AG04450 (cell line): ENCODE results near the gene SPAG7. TPM values are rescaled to one million over a fixed set of nuclear protein-coding genes. Genes with fewer than 3 reads are reported as not detected.

Experiments used
- CTCF ChIA-PET: fragments of 300-600, 350-600 bp; formaldehyde crosslinking; extraction: SDS; loops from one replicate; lab custom pipeline; 2022; ENCODE audit warnings: antibody characterized with exemption, inconsistent platforms; lab: Charles Lee
- POLR2A ChIA-PET: fragments of 350-600 bp; formaldehyde crosslinking; extraction: SDS; loops from one replicate; lab custom pipeline; 2021; ENCODE audit warnings: antibody characterized with exemption, inconsistent platforms; lab: Yijun Ruan, JAX
- DNase-seq: peaks from one replicate; pipeline ENCODE4 v3.0.0-alpha.2; 2011; ENCODE audit warnings: low read depth, low spot score
- H3K27ac ChIP-seq: one replicate; pipeline ENCODE4 v1.5.1; 2012; ENCODE audit warnings: low read depth, low read length, control low read depth
- H3K27me3 ChIP-seq: one replicate; pipeline ENCODE4 v1.6.0; 2012; ENCODE audit warnings: low read length; ENCODE audit not compliant: control insufficient read depth, insufficient read depth
- H3K4me3 ChIP-seq: 2 replicates; pipeline ENCODE4 v1.5.1; 2011; ENCODE audit warnings: mild to moderate bottlenecking, low read depth, low read length, control low read depth
- H3K9me3 ChIP-seq: 2 replicates; pipeline ENCODE4 v1.5.1; 2012; ENCODE audit warnings: low read length; ENCODE audit not compliant: control insufficient read depth, insufficient read depth
- CTCF ChIP-seq: IDR thresholded peaks from 2 replicates; pipeline ENCODE4 v1.5.1; 2011; ENCODE audit warnings: low read depth, low read length, control low read depth, inconsistent platforms
- polyA plus RNA-seq: library from polyadenylated mRNA; depleted of rRNA; stranded (reverse); fragments of >200 nt; gene quantifications from 2 replicates; pipeline ENCODE4 v1.2.3, GENCODE V29; 2011

SPAG7 gene
- polyA plus RNA-seq, 1 experiment = 71.1 TPM

GRCh38 chr17:4978726-4979125 is 11.1 kb upstream of the SPAG7 start:
- ChIA-PET CTCF (interaction anchor here (0.9 to 3.5 kb wide), 4 partner anchors 8 to 83 kb away, joined by 3 to 46 read pairs (median 4); no protein-coding TSS in a partner anchor), POLR2A (interaction anchor here (1.0 kb wide), 1 partner anchor 11 kb away, joined by 3 read pairs; the partner anchor contains the start of gene SPAG7)
- H3K27ac ChIP-seq = no peak overlapping the region

GRCh38 chr17:4974115-4974670 is 6.6 kb upstream of the SPAG7 start:
- TF ChIP-seq CTCF = no peak
- Histone ChIP-seq H3K4me3 (no peak overlapping the region), H3K27me3 (no peaks in the 10 kb centered on the region), H3K9me3 (no peaks in the 10 kb centered on the region), H3K27ac (no peak overlapping the region)
- DNase-seq = no peak
- ChIA-PET CTCF (interaction anchor here (1.0 to 1.6 kb wide), 2 partner anchors 14 to 65 kb away, joined by 3 to 5 read pairs; partner anchors contain the start of gene CAMTA2), POLR2A (interaction anchor here (0.5 to 1.3 kb wide), 3 partner anchors 14 to 276 kb away, joined by 3 to 4 read pairs (median 3); partner anchors contain the start of gene CAMTA2)

More at GRCh38 chr17:4978726-4979125, 11.1 kb upstream of the SPAG7 start:
- no peak for TF ChIP-seq CTCF
- Histone ChIP-seq H3K9me3 (no peaks in the 10 kb centered on the region), H3K27me3 (no peaks in the 10 kb centered on the region), H3K4me3 (no peak overlapping the region)
- no peak for DNase-seq

- POLR2A ChIA-PET = interaction anchor here (0.5 kb wide), 1 partner anchor 275 kb away, joined by 3 read pairs; no protein-coding TSS in a partner anchor
- Histone ChIP-seq H3K9me3 (no peaks in the 10 kb centered on the region), H3K4me3 (no peak overlapping the region), H3K27me3 (no peaks in the 10 kb centered on the region), H3K27ac (no peak overlapping the region)
- no peak for DNase-seq
- no peak for TF ChIP-seq CTCF
- CTCF ChIA-PET = interaction anchor here (0.7 to 1.6 kb wide), 2 partner anchors 16 to 64 kb away, joined by 3 to 5 read pairs; no protein-coding TSS in a partner anchor
These were observed 5.9 kb upstream of the SPAG7 start for GRCh38 chr17:4973256-4974114.

- POLR2A ChIA-PET = no interaction called here
- CTCF ChIA-PET = interaction anchor here (0.7 kb wide), 1 partner anchor 15 kb away, joined by 3 read pairs; no protein-coding TSS in a partner anchor
These were observed 5.1 kb upstream of the SPAG7 start for GRCh38 chr17:4972752-4973151.

More at GRCh38 chr17:4972752-4973151, 5.1 kb upstream of the SPAG7 start:
- no peaks in the 10 kb centered on the region for H3K27me3 ChIP-seq
- TF ChIP-seq CTCF = no peak
- H3K4me3 ChIP-seq = no peak overlapping the region
- DNase-seq = no peak
- no peak overlapping the region for H3K27ac ChIP-seq
- no peaks in the 10 kb centered on the region; the same call in 1 of the 2 replicates for H3K9me3 ChIP-seq
